Caco-2 (cell line): Measurements from ENCODE around the gene RYR2. TPM values are rescaled to one million over a fixed set of nuclear protein-coding genes. Genes with fewer than 3 reads are reported as not detected.

Experiments
- BruUV-seq: library from RNA; stranded (reverse); fragments of 400-500 nt; replicated peaks from 2 replicates; lab custom pipeline; 2021; lab: Mats Ljungman, UMichigan
- CTCF ChIA-PET: fragments of 300-600 bp; sonication (Branson Sonifier 250); formaldehyde crosslinking; loops from one replicate; lab custom pipeline; 2022; ENCODE audit warnings: antibody characterized with exemption; lab: Charles Lee
- POLR2A ChIA-PET: fragments of 300-600 bp; sonication (Branson Sonifier 250); formaldehyde crosslinking; loops from one replicate; lab custom pipeline; 2022; ENCODE audit warnings: antibody characterized with exemption; lab: Charles Lee
- DNase-seq, 2 experiments: peaks; one replicate each; pipeline versions ENCODE4 v3.0.0 to v3.0.0-alpha.2; 2020 to 2022
- H3K27me3 ChIP-seq: replicated peaks from 2 replicates; pipeline ENCODE4 v1.6.0; 2011; ENCODE audit warnings: low read length; ENCODE audit not compliant: control insufficient read depth, insufficient read depth
- H3K36me3 ChIP-seq: 2 replicates; pipeline ENCODE4 v1.5.1; 2011; ENCODE audit warnings: low read length; ENCODE audit not compliant: control insufficient read depth, insufficient read depth
- H3K4me1 ChIP-seq: fragments of 250-450 bp; sonication (Bioruptor Pico); 2 replicates; pipeline ENCODE4 v1.5.1; 2020; ENCODE audit warnings: mild to moderate bottlenecking
- H3K4me3 ChIP-seq: 2 replicates; pipeline ENCODE4 v1.5.1; 2011; ENCODE audit warnings: low read depth, mild to moderate bottlenecking, control low read depth, low read length
- H3K9me3 ChIP-seq: fragments of 250-450 bp; sonication (Bioruptor Pico); 2 replicates; pipeline ENCODE4 v1.5.1; 2020; ENCODE audit warnings: mild to moderate bottlenecking, moderate library complexity
- H3K27ac Mint-ChIP-seq: one replicate; pipeline ENCODE4 v1.8.0; 2022; ENCODE audit warnings: mixed read lengths; ENCODE audit not compliant: unreplicated experiment
- H3K27me3 Mint-ChIP-seq: one replicate; pipeline ENCODE4 v1.8.0; 2022; ENCODE audit warnings: mixed read lengths; ENCODE audit not compliant: insufficient read depth, unreplicated experiment
- H3K36me3 Mint-ChIP-seq: one replicate; pipeline ENCODE4 v1.8.0; 2022; ENCODE audit warnings: mild to moderate bottlenecking, mixed read lengths; ENCODE audit not compliant: insufficient read depth, unreplicated experiment
- H3K4me1 Mint-ChIP-seq: one replicate; pipeline ENCODE4 v1.8.0; 2022; ENCODE audit warnings: low read depth, mixed read lengths; ENCODE audit not compliant: unreplicated experiment
- H3K4me3 Mint-ChIP-seq: one replicate; pipeline ENCODE4 v1.8.0; 2022; ENCODE audit warnings: mild to moderate bottlenecking, moderate library complexity, mixed read lengths; ENCODE audit not compliant: unreplicated experiment
- H3K9me3 Mint-ChIP-seq: one replicate; pipeline ENCODE4 v1.8.0; 2022; ENCODE audit warnings: mixed read lengths; ENCODE audit not compliant: unreplicated experiment
- CTCF ChIP-seq, 2 experiments: fragments of 200-600 bp in 1 of 2; IDR thresholded peaks; 1 replicate in 1 of 2; 2 replicates in 1 of 2; pipeline versions ENCODE4 v1.5.1 to v1.8.0; 2011 to 2022; ENCODE audit warnings: antibody characterized with exemption in 1 of 2, control low read depth in 1 of 2, inconsistent platforms in 1 of 2, low read depth in 1 of 2, low read length in 1 of 2, mild to moderate bottlenecking in 1 of 2, moderate library complexity in 1 of 2; ENCODE audit not compliant: insufficient read depth in 1 of 2, severe bottlenecking in 1 of 2, unreplicated experiment in 1 of 2
- intact Hi-C: fragments of 100-400 bp; cut with micrococcal nuclease; formaldehyde crosslinking; loops from one replicate; pipeline ENCODE4 v1.10.0; 2022; ENCODE audit not compliant: unreplicated experiment
- total RNA-seq: library from RNA; stranded (reverse); gene quantifications from 2 replicates; pipeline ENCODE4 v1.2.3, GENCODE V29; 2022

Gene RYR2
- total RNA-seq, 1 experiment from 2014 or later = 3.4 TPM

GRCh38 chr1:237583270-237583669, 541.3 kb downstream of the RYR2 start:
- ChIA-PET CTCF (no interaction called here), POLR2A (no interaction called here)
- no peaks in the 10 kb centered on the region for H3K36me3 Mint-ChIP-seq
- H3K4me3 ChIP-seq = no peak overlapping the region
- no peak overlapping the region for H3K4me3 Mint-ChIP-seq
- DNase-seq = no peak
- intact Hi-C loops = no loop called here
- no peak for TF ChIP-seq CTCF (IDR thresholded peaks at IDR 0.05; ENCODE audit: insufficient read depth in 1 of 2, low read depth in 1 of 2, low read length in 1 of 2, severe bottlenecking in 1 of 2, unreplicated experiment in 1 of 2)
- no peaks in the 10 kb centered on the region for H3K27me3 ChIP-seq
- no TSS peak for BruUV-seq
- H3K4me1 ChIP-seq = no peaks in the 10 kb centered on the region
- no peaks in the 10 kb centered on the region for H3K27me3 Mint-ChIP-seq
- no peaks in the 10 kb centered on the region for H3K4me1 Mint-ChIP-seq
- no peak overlapping the region for H3K27ac Mint-ChIP-seq
- H3K9me3 Mint-ChIP-seq = no peaks in the 10 kb centered on the region
- H3K9me3 ChIP-seq = no peaks in the 10 kb centered on the region
- no peaks in the 10 kb centered on the region for H3K36me3 ChIP-seq

GRCh38 chr1:237583756-237584155, 541.8 kb downstream of the RYR2 start:
- no peak for TF ChIP-seq CTCF (IDR thresholded peaks at IDR 0.05; ENCODE audit: insufficient read depth in 1 of 2, low read depth in 1 of 2, low read length in 1 of 2, severe bottlenecking in 1 of 2, unreplicated experiment in 1 of 2)
- no TSS peak for BruUV-seq
- Histone ChIP-seq H3K4me3 (no peak overlapping the region), H3K4me1 (no peaks in the 10 kb centered on the region), H3K36me3 (no peaks in the 10 kb centered on the region), H3K9me3 (no peaks in the 10 kb centered on the region), H3K27me3 (no peaks in the 10 kb centered on the region)
- ChIA-PET CTCF (no interaction called here), POLR2A (no interaction called here)
- intact Hi-C loops = no loop called here
- Mint-ChIP-seq H3K27me3 (no peaks in the 10 kb centered on the region), H3K9me3 (no peaks in the 10 kb centered on the region), H3K36me3 (no peaks in the 10 kb centered on the region), H3K4me1 (no peaks in the 10 kb centered on the region), H3K4me3 (no peak overlapping the region), H3K27ac (no peak overlapping the region)
- DNase-seq = no peak

GRCh38 chr1:237590386-237590785, 548.4 kb downstream of the RYR2 start:
- intact Hi-C loops = no loop called here
- Histone ChIP-seq H3K36me3 (no peaks in the 10 kb centered on the region), H3K9me3 (no peaks in the 10 kb centered on the region), H3K4me1 (no peaks in the 10 kb centered on the region), H3K4me3 (no peak overlapping the region), H3K27me3 (no peaks in the 10 kb centered on the region)
- ChIA-PET CTCF (no interaction called here), POLR2A (no interaction called here)
- BruUV-seq = no TSS peak
- DNase-seq = no peak
- H3K36me3 Mint-ChIP-seq = no peaks in the 10 kb centered on the region
- peaks cover 3% of the 10 kb centered on the region for H3K27me3 Mint-ChIP-seq
- H3K27ac Mint-ChIP-seq = no peak overlapping the region
- no peaks in the 10 kb centered on the region for H3K4me1 Mint-ChIP-seq
- no peak overlapping the region for H3K4me3 Mint-ChIP-seq
- no peak for TF ChIP-seq CTCF (IDR thresholded peaks at IDR 0.05; ENCODE audit: insufficient read depth in 1 of 2, low read depth in 1 of 2, low read length in 1 of 2, severe bottlenecking in 1 of 2, unreplicated experiment in 1 of 2)
- H3K9me3 Mint-ChIP-seq = no peaks in the 10 kb centered on the region
